Gastroesophageal sphincter (tissue), 4 donors: ENCODE data around the gene AP2A2. TPM values are rescaled to one million over a fixed set of nuclear protein-coding genes. Genes with fewer than 3 reads are reported as not detected.

Experiments
- ATAC-seq: fragments of 150-250 bp; one replicate; pipeline ENCODE4 v1.9.1; 2016; ENCODE audit warnings: mild to moderate bottlenecking, moderate library complexity
- H3K27ac ChIP-seq, 4 donors: fragments of 200-600 bp; sonication (generic) in 3 of 4; 1 replicate in 3 of 4; 2 replicates in 1 of 4; pipeline ENCODE4 v1.5.1; 2016 to 2019
- H3K27me3 ChIP-seq: fragments of 200-600 bp; sonication (generic); one replicate; pipeline ENCODE4 v1.5.1; 2019
- H3K36me3 ChIP-seq, 2 donors: fragments of 200-600 bp; sonication (generic); one replicate each; pipeline ENCODE4 v1.5.1; 2019; ENCODE audit warnings: control low read depth in 1 of 2
- H3K4me1 ChIP-seq, 3 donors: fragments of 200-600 bp; sonication (generic); 1 replicate in 2 of 3; 2 replicates in 1 of 3; pipeline ENCODE4 v1.5.1; 2016 to 2019; ENCODE audit warnings: control low read depth in 2 of 3
- H3K4me3 ChIP-seq, 2 donors: fragments of 200-600 bp; sonication (generic); one replicate each; pipeline ENCODE4 v1.5.1; 2019; ENCODE audit warnings: mild to moderate bottlenecking in 1 of 2, moderate library complexity in 1 of 2
- H3K9me3 ChIP-seq, 3 donors: fragments of 200-600 bp; sonication (generic); one replicate each; pipeline ENCODE4 v1.5.1; 2017 to 2019; ENCODE audit warnings: control low read depth in 2 of 3
- CTCF ChIP-seq, 4 experiments: fragments of 200-600 bp in 2 of 4; fragments of 450-650 bp in 2 of 4; sonication (generic) in 1 of 4; IDR thresholded peaks; one replicate each; pipeline ENCODE4 v1.5.1; 2017 to 2019; ENCODE audit warnings: antibody characterized with exemption in 4 of 4, mild to moderate bottlenecking in 2 of 4, moderate library complexity in 2 of 4
- EP300 ChIP-seq: sonication (generic); formaldehyde crosslinking; IDR thresholded peaks from one replicate; pipeline ENCODE4 v1.6.1; 2017; ENCODE audit warnings: antibody characterized with exemption, mild to moderate bottlenecking
- POLR2A ChIP-seq, 2 donors: fragments of 450-650 bp; IDR thresholded peaks; one replicate each; pipeline ENCODE4 v1.6.1; 2017; ENCODE audit warnings: antibody characterized with exemption in 2 of 2, mild to moderate bottlenecking in 2 of 2, moderate library complexity in 1 of 2
- POLR2AphosphoS5 ChIP-seq: sonication (generic); formaldehyde crosslinking; IDR thresholded peaks from one replicate; pipeline ENCODE4 v1.6.1; 2017; ENCODE audit warnings: antibody characterized with exemption
- WGBS, 2 donors: methylation state at CpG; one replicate each; pipeline ENCODE4 v1.1.5; 2018; ENCODE audit warnings: low coverage in 1 of 2; 5-methylcytosine and 5-hydroxymethylcytosine counted together
- total RNA-seq, 4 donors: library from RNA; depleted of rRNA; stranded (reverse); fragments of >200 nt; gene quantifications; one replicate each; pipeline ENCODE4 v1.1.0, GENCODE V29; 2016

Gene AP2A2
- total RNA-seq, 4 donors from 2014 or later = 47.9 to 88.5 (median 61.6) TPM

- H3K4me3 ChIP-seq = no peak overlapping the region
- H3K27ac ChIP-seq = no peak overlapping the region
- no CpG with 5 or more reads among the region's 13 CpGs for WGBS, 2 donors
- peaks cover 72% of the 10 kb centered on the region for H3K27me3 ChIP-seq
- H3K9me3 ChIP-seq = no peaks in the 10 kb centered on the region
- no peak for ATAC-seq
- no peak for TF ChIP-seq POLR2A (IDR thresholded peaks at IDR 0.05)
- no peak for TF ChIP-seq CTCF (IDR thresholded peaks at IDR 0.05)
- no peak for TF ChIP-seq EP300
- no peak for TF ChIP-seq POLR2AphosphoS5
- no peaks in the 10 kb centered on the region for H3K4me1 ChIP-seq
- no peaks in the 10 kb centered on the region for H3K36me3 ChIP-seq
Measured at GRCh38 chr11:1036931-1037330, 111.3 kb downstream of the AP2A2 start.

GRCh38 chr11:1037506-1038055 lies 111.9 kb downstream of the AP2A2 start:
- Histone ChIP-seq H3K4me3 (no peak overlapping the region), H3K4me1 (no peaks in the 10 kb centered on the region), H3K27me3 (peaks cover 79% of the 10 kb centered on the region), H3K9me3 (no peaks in the 10 kb centered on the region), H3K36me3 (no peaks in the 10 kb centered on the region), H3K27ac (no peak overlapping the region)
- ATAC-seq = no peak
- TF ChIP-seq CTCF (IDR thresholded peaks at IDR 0.05) = no peak
- TF ChIP-seq EP300 = no peak
- TF ChIP-seq POLR2A (IDR thresholded peaks at IDR 0.05) = no peak
- TF ChIP-seq POLR2AphosphoS5 = no peak
- WGBS, 2 donors = no CpG with 5 or more reads among the region's 26 CpGs

GRCh38 chr11:1038361-1038760 lies 112.7 kb downstream of the AP2A2 start:
- Histone ChIP-seq H3K36me3 (no peaks in the 10 kb centered on the region), H3K4me3 (no peak overlapping the region), H3K9me3 (no peaks in the 10 kb centered on the region), H3K27me3 (peaks cover 87% of the 10 kb centered on the region), H3K4me1 (no peaks in the 10 kb centered on the region), H3K27ac (no peak overlapping the region)
- no CpG with 5 or more reads among the region's 10 CpGs for WGBS, 2 donors
- TF ChIP-seq CTCF (IDR thresholded peaks at IDR 0.05) (no peak), EP300 (no peak), POLR2AphosphoS5 (no peak), POLR2A (IDR thresholded peaks at IDR 0.05) (no peak)
- ATAC-seq = no peak

- H3K36me3 ChIP-seq = no peaks in the 10 kb centered on the region
- peaks cover 92% of the 10 kb centered on the region for H3K27me3 ChIP-seq
- no peak for TF ChIP-seq EP300
- TF ChIP-seq POLR2AphosphoS5 = no peak
- no peak for TF ChIP-seq CTCF (IDR thresholded peaks at IDR 0.05)
- TF ChIP-seq POLR2A (IDR thresholded peaks at IDR 0.05) = no peak
- no peak overlapping the region for H3K4me3 ChIP-seq
- no peaks in the 10 kb centered on the region for H3K4me1 ChIP-seq
- no peak overlapping the region for H3K27ac ChIP-seq
- 90% methylated on average over 2 of the region's 12 CpGs; no CpG with 5 or more reads in 1 of the 2 donors for WGBS, 2 donors
- ATAC-seq = no peak
- no peaks in the 10 kb centered on the region for H3K9me3 ChIP-seq
Measured at GRCh38 chr11:1038921-1039320, 113.3 kb downstream of the AP2A2 start.
